ENCODE data around the gene ZNF578.
"Not testable (repeated sequence)": the region's sequence is repeated elsewhere in the genome, so short reads cannot be mapped to it uniquely, and the experiment has no call there.

The ZNF578 gene

GRCh38 chr19:52527956-52528351 is 74.6 kb downstream of the ZNF578 start:
- peak; percentile 0 for DNase-seq (ENCODE audit: low read depth, low spot score)
- peak overlapping the region; percentile 85 for H3K4me3 ChIP-seq (ENCODE audit: low read depth, low read length)
- in situ Hi-C loops (cut with HindIII; ENCODE audit: low sequenced_read_pairs), result no loop called here
- no peak for TF ChIP-seq CTCF (IDR thresholded peaks at IDR 0.05; ENCODE audit: low read depth, low read length)

DNA sequence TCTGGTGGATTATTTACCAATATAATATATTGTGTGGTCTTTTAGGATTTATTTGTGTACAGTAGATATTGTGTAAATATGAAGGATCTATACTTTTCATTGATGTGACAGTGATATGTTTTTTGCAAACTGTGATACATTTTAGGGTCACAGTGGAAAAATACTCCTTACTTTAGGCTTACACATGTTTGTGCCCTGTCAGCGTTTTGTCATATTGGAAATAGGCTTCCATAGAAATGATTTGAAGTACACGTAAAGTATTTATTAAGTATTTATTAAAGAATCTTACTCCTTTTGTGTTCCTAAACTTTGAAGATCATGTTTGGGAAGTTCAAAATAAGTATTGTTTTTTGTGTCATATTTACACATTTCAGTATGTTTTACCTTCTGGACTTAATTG is 79.1 kb downstream of the ZNF578 start:
- no peak overlapping the region for H3K4me3 ChIP-seq (ENCODE audit: low read depth, low read length)
- in situ Hi-C loops (cut with HindIII; ENCODE audit: low sequenced_read_pairs), result no loop called here
- no peak for DNase-seq (ENCODE audit: low read depth, low spot score)
- no peak for TF ChIP-seq CTCF (IDR thresholded peaks at IDR 0.05; ENCODE audit: low read depth, low read length)

- H3K4me3 ChIP-seq (ENCODE audit: low read depth, low read length), result no peak overlapping the region
- no peak for TF ChIP-seq CTCF (IDR thresholded peaks at IDR 0.05; ENCODE audit: low read depth, low read length)
- DNase-seq (ENCODE audit: low read depth, low spot score), result no peak
- in situ Hi-C loops (cut with HindIII; ENCODE audit: low sequenced_read_pairs), result no loop called here
Measured at GRCh38 chr19:52533901-52534300, 80.5 kb downstream of the ZNF578 start.

DNA sequence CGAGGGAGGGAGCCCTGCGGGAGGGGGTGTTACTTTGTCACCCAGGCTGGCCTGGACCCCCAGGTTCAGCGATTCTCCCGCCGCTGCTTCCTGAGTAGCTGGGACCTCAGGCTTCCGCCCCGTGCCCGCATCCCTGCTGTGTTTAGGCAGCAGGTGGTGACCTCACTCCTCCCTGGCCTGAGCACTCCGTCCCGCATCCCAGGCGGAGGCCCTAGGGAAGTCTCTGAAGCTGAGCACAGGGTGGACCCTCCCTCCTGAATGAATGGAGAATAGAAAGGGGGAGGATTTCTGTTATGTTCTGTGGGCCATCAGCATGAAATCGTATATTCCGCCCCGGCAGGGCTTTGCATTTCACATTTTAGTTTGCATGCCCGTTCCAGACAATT is 82.0 kb downstream of the ZNF578 start:
- in situ Hi-C loops (cut with HindIII; ENCODE audit: low sequenced_read_pairs); DNase-seq (ENCODE audit: low read depth, low spot score): not testable (repeated sequence)
- H3K4me3 ChIP-seq (ENCODE audit: low read depth, low read length), result peak overlapping the region; percentile 59

DNA sequence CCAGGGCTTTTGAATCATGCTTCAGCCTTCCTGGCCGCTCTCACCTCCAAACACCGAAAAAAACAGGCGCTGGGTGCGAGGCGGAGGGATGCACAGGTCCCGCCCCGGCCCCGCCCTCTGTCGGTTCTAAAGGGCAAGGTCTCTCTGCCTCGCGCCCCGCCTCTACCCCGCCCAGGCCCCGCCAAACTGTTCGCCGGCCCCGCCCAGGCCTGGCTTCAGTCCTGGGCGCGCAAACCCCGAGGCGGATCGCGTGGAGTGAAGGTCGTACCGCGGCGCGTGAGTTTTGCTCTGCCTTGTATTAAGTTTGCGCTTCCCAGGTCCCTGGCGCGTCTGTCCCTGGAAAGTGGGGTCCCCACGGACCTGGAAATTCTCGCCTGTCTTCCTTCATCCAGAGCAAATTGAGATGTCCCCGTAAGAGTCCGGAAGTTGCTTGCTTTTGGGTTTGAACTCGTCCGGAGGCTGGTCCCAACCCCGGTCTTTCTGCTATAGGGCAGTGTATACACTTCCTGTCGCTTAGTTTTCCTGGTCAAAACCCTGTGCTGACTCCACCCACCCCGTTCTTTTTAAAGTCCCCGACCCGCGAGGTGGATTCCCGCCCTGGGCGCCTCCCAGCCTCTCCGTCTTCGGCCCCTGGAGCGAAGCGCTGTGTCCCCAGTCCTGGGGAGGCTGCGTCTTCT is 82.6 kb downstream of the ZNF578 start:
- H3K4me3 ChIP-seq (ENCODE audit: low read depth, low read length), result peak overlapping the region; percentile 59
- in situ Hi-C loops (cut with HindIII; ENCODE audit: low sequenced_read_pairs), result no loop called here
- DNase-seq (ENCODE audit: low read depth, low spot score), result peak; percentile 82
- peak; percentile 6 for TF ChIP-seq CTCF (IDR thresholded peaks at IDR 0.05; ENCODE audit: low read depth, low read length)

DNA sequence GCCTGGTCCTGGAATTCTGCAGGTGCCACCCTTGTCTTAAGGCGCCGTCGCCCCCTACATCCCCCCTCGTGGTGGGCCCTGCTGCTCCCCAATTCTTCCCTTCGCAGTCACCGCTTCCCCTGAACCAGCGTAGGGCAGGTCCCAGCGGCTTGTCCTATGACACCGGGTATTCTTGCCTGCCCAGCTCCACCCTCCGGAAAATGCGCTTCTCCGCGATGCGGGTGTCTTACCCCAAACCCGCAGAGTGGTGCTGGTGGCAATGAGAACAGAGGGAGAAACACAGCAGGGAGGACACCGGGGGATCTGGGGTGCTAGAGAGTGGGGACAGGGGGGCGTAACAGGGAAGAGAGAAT is 83.1 kb downstream of the ZNF578 start:
- H3K4me3 ChIP-seq (ENCODE audit: low read depth, low read length), result peak overlapping the region; percentile 59
- DNase-seq (ENCODE audit: low read depth, low spot score), result no peak
- no peak for TF ChIP-seq CTCF (IDR thresholded peaks at IDR 0.05; ENCODE audit: low read depth, low read length)
- in situ Hi-C loops (cut with HindIII; ENCODE audit: low sequenced_read_pairs), result no loop called here

DNA sequence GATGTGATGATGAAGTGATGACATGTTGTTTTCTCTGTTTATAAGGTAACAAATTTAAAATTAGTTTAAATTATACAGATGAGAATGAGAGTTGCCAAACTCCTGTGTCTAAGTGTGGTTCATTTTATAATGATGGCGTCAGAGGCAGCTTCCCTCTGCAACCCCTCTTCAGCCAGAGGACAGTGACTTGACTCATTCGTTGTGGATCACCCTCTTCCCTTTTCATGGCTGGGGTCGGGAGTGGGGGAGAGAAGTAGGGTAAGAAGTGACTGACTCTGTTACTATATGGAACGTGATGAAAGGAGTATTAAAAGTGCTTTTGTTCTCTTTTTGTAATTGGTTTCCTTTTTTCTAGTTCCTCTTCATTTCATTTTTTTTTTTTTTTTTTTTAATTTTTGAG is 85.5 kb downstream of the ZNF578 start:
- H3K4me3 ChIP-seq (ENCODE audit: low read depth, low read length); DNase-seq (ENCODE audit: low read depth, low spot score); in situ Hi-C loops (cut with HindIII; ENCODE audit: low sequenced_read_pairs): not testable (repeated sequence)

- in situ Hi-C loops (cut with HindIII; ENCODE audit: low sequenced_read_pairs); H3K4me3 ChIP-seq (ENCODE audit: low read depth, low read length); DNase-seq (ENCODE audit: low read depth, low spot score): not testable (repeated sequence)
Measured at GRCh38 chr19:52541176-52541575, 87.8 kb downstream of the ZNF578 start.
